Stimulated activated CD8-positive, alpha-beta memory T cell treated with anti-CD3 and anti-CD28 coated beads, Interleukin-7, amount 100 ng/mL, for 24 hours (primary cell): ENCODE measurements around the gene KNDC1.

ENCODE experiments used
- DNase-seq: peaks from one replicate; pipeline ENCODE4 v3.0.0-alpha.2; 2020; ENCODE audit warnings: low read depth

Gene KNDC1

GRCh38 chr10:133177380-133178157 is 17.6 kb downstream of the KNDC1 start:
- no peak for DNase-seq

- DNase-seq = no peak
Measured at GRCh38 chr10:133178357-133179127, 18.5 kb downstream of the KNDC1 start.

GRCh38 chr10:133179128-133179520 is 19.1 kb downstream of the KNDC1 start:
- DNase-seq = no peak

DNA sequence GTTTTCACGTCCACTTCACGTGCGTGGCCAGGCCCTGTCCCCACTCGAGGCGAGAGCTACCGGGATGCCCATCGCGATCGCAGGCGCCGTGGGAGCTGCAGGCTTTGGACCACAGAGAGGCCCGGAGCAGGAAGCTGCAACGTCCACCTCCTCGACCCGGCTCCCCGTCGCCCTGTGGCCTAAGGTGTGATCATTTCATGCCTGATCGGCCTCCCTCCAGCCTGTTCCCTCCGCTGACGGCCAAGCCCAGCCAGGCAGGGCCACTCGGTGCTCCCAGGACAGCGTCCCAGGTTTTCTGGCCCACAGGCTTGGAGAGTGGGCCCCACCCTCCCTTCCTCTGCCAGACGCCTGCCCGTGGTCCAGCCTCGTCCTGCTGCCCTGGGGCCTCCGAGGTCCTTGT is 19.6 kb downstream of the KNDC1 start:
- DNase-seq = no peak

GRCh38 chr10:133180192-133180964 is 20.4 kb downstream of the KNDC1 start:
- DNase-seq = no peak

- DNase-seq = no peak
Measured at GRCh38 chr10:133180965-133181639, 21.1 kb downstream of the KNDC1 start.

- no peak for DNase-seq
Measured at GRCh38 chr10:133182190-133182589, 22.2 kb downstream of the KNDC1 start.

GRCh38 chr10:133182791-133183645 is 23.0 kb downstream of the KNDC1 start:
- no peak for DNase-seq

DNA sequence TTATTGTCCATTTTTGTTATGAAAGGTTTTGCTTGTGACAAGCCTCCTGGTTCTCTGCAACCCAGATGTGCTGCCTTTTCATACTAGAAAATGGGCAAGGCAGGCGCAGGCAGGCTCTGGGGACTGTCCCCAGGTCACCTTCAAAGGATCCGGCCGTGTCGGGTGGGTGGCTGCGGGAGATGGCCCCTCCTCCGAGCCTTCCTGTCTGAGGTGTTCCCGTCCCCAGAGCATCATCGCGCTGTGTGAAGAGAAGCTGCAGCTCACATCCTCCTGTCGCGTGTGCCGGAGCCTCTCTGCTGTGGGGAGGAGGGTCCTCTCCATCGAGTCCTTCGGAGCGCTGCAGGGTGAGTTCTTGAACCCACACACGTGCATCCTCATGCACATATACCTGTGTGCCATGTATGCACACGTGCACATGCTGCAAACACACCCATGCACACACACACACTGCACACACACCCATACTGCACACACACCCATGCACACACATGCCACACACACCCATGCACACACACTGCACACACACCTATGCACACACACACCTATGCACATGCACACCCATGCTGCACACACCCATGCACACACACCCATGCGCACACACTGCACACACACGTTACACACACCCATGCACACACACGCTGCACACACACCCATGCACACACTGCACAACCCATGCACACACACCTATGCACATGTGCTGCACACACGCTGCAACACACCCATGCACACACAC is 23.8 kb downstream of the KNDC1 start:
- no peak for DNase-seq

DNA sequence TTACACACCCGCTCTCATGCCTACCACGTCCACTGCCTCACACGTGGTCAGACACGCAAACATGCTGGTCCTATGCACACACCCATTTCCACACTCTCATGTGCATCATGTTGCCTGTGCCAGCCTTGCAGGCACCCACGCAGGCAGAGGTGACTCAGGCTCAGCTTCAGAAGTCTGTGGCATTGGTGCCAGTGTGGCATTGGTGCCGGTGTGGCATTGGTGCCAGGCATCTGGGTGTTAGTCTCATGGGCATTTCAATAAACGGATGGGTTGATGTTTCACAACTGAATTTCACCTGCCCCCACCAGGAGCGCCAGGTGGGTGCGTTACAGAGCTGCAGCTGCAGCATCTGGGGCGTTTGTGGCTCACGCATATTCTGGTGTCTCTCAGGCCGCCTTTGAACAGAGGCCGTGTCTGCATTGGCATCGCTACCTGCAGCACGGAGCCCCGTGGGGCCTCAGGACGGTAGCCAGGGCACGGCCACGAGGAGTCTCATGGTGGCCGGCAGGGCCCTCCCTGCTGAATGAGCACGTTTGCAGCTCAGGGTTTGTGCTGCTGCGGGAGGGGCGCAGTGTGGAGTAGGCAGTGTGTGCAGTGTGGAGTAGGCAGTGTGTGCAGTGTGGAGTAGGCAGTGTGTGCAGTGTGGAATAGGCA is 24.7 kb downstream of the KNDC1 start:
- DNase-seq = no peak

DNA sequence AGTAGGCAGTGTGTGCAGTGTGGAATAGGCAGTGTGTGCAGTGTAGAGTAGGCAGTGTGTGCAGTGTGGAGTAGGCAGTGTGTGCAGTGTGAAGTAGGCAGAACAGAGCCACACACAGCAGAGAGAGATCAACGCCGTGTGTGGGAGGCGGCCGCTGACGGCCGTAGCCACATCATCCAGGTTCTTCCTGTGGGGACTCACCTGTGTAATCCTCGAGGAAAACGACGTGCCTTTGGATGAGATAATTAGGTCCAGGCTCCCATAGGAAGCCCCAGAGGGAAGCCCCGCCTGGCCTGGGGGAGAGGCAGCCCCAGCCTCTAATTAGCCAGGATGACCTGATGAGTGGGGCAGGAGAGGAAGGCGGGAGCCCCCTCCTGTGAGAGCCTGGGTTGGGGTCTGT is 25.4 kb downstream of the KNDC1 start:
- no peak for DNase-seq

DNA sequence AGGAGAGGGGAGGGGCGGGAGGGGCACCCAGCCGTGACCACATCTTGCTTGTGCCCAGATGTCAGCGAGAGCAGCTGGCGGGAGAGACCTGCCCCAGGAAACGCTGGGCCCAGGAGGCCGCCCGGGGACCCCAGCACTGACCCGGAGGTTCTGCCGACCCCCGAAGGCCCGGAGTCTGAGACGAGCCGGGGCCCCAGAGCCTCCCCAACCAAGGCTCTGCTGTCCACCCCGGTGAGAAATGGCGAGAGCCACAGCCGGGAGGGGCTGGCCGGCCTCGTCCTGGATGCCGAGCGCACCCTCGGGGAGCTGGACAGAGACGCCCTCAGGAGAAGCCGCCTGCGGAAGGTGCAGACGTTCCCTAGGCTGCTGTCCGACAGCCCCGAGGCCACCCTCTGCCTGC is 25.9 kb downstream of the KNDC1 start:
- no peak for DNase-seq

DNA sequence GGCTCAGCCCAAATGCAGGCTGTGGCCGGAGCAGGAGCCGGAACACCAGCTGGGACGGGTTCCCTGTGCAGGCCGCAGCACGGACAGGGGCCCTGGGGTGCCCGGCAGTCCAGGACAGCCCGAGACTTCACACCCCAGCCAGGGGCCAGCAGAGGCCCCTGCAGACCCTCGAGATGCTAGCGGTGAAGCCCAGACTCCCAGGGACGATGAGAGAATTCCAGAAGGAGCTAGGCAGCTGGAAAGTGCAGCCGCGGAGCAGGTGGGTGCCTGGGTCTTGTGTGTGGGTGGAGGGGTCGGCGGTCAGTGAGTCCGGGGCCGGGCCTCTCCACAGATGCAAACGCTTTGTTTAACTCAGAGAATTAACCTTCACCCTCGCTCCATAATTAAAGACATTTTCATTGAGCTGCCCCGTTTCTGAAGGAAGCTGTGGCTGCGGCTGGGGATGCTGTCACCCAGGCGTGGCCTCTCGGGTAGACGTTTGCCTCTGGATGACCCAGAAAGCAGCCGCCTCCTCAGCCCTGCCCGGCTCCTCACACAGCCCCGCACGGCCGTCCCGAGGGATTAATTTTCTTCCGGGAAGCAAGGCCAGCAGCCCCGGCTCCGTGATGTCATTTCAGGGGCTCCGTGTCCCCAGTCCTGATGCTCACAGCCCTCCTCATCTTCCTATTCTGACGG is 26.5 kb downstream of the KNDC1 start:
- no peak for DNase-seq

DNA sequence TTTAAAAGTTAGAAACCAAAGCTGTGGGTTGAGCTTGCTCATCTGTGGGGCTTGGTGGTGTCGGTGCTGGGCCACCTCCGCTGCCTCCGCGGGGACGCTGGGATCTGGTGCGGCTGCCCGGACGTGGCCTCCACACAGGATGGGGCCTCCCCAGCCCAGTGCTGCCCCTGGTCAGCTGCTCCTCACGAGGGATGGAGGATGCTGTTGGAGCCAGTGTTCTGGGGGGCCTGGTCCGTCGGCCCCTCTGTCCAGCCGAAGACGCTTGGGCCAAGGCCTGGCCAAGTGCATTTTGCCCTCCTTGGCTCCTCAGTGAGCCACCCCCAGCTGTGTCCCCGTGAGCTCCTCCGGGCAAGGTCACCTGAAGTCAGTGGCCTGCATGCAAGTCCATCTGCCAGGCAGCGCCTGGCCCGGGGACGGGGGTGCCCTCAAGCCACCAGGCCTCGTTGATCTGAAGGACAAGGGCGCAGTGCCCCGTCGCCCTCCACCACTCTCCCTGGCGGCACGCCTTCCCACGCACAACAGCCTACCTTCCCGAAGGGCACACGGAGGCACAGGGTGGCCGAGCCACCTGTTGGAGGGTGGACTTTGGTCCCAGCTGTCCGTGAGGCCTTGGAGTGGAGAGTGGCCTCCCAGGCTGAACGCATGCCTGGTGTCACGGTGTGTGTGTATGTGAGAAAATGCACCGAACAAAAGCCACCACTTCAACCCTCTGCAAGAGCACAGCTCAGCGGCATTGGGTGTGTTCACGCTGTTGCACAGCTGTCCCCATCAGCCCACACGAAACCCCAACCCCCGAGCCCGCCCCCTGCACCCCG is 27.3 kb downstream of the KNDC1 start:
- DNase-seq = no peak

DNA sequence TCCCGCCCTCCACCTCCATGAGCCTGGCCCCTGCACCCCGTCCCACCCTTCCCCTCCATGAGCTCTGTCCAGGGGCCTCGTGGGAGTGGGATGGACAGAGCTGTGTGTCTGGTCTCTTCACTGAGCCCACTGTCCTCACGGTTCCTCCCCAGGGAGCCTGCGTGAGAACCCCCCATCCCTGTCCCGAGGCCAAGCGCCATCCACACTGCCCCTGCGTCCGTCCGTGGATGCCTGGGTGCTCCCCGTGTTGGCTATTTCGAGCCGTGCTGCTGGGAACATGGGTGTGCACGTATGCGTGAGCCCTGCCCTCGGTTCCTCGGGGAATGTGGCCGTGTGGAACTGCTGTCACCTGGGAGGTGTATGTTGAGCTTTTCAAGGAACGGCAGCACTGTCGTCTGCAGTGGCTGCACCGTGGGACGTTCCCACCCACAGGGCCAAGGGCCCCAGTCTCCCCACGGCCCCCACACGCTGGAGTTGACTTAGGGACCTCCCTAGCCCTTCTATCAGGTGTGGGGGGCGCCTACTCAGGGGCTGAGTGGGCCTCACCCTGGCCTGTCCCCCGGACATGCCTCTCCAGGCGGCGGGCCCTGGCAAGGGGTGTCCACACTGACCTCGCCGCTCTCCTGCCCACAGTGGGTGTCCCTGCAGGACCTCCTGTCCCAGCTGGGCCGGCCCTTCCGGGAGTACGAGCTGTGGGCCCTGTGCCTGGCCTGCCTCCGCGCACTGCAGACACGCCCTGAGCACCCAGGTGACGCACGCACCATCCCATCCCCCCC is 28.1 kb downstream of the KNDC1 start:
- no peak for DNase-seq

DNA sequence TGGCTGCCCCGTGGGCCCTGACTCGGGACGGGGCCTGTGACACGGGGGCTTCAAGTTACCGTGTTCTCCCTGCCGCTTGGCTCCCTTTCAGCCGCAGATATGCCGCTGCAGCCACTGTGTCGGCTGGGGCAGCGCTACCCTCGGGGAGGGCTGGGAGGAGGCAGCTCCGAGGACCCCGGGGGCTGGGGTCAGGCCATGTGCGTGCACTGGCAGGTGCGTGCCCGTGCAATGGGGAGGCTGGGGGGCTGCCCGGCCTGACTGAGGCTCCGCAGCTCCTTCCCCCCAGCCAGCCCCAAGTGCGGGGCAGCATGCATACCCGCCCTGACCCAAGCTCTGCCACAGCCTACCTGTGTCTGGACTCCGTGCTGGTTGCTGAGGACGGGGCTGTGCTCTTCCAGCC is 29.2 kb downstream of the KNDC1 start:
- no peak for DNase-seq

DNA sequence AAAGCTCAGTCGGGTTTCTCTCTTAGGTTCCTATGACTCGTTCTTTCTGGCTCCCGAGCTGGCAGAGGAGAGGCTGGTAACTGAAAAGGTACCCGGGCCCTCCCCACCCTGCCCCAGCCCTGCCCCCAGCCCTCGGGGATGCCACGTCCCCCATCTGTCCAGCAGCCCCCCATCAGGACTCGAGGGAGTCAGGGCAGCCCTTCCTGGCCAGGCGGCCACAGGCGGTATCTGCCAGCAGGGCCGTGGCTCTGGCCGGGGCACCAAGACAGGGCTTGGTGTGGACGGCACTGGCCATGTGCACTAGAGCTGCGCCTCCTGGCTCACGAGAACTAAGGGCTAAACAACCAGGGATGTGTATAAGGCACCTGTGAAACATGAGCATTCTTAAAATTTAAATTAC is 29.7 kb downstream of the KNDC1 start:
- DNase-seq = no peak

DNA sequence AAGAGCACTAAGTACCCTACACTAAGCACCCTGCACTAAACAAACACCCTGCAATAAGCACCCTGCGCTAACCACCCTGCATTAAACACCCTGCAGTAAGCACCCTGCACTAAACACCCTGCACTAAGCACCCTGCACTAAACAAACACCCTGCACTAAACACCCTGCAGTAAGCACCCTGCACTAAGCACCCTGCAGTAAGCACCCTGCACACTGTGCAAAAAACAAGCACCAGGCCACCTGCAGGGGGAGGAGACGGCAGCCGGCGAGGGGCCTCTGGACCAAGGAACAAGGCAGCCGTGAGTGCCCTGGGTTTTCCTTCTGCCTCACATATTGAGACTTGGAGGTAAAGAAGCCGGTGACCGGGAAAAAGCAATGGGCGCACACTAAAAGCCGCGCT is 30.2 kb downstream of the KNDC1 start:
- DNase-seq = no peak
